Stimulated activated CD8-positive, alpha-beta memory T cell treated with anti-CD3 and anti-CD28 coated beads, Interleukin-2, amount 100 ng/mL, for 1 hour (primary cell): Measurements from ENCODE around the gene NDNF.

Source experiments
- DNase-seq, 2 donors: peaks; one replicate each; pipeline ENCODE4 v3.0.0-alpha.2; 2020; ENCODE audit warnings: low read depth in 2 of 2

NDNF gene

GRCh38 chr4:121072224-121073003 lies at the start of gene NDNF:
NDNF (minus strand) TSS chr4:121072535; CDS start chr4:121045837, 26,698 bp downstream.
- no peak for DNase-seq

GRCh38 chr4:121119715-121120114 lies 47.4 kb upstream of the NDNF start:
- no peak for DNase-seq

- DNase-seq, result no peak
These were observed 46.0 kb upstream of the NDNF start for GRCh38 chr4:121118344-121118743.

- DNase-seq, result no peak
These were observed 42.4 kb upstream of the NDNF start for GRCh38 chr4:121114756-121115155.

GRCh38 chr4:121112530-121112929 lies 40.2 kb upstream of the NDNF start:
- DNase-seq, result no peak

GRCh38 chr4:121108557-121108956 lies 36.2 kb upstream of the NDNF start:
- no peak for DNase-seq

- no peak for DNase-seq
These were observed 35.2 kb upstream of the NDNF start for GRCh38 chr4:121107507-121107906.

GRCh38 chr4:121100093-121100775 lies 27.9 kb upstream of the NDNF start:
- no peak for DNase-seq

- no peak for DNase-seq
These were observed 25.9 kb upstream of the NDNF start for GRCh38 chr4:121098266-121098665.

- DNase-seq, result no peak
These were observed 24.3 kb upstream of the NDNF start for GRCh38 chr4:121096629-121097028.

- DNase-seq, result no peak
These were observed 23.9 kb upstream of the NDNF start for GRCh38 chr4:121096191-121096590.

GRCh38 chr4:121094297-121094966 lies 22.1 kb upstream of the NDNF start:
- no peak for DNase-seq

GRCh38 chr4:121093261-121093660 lies 20.9 kb upstream of the NDNF start:
- no peak for DNase-seq

- DNase-seq, result no peak
These were observed 19.6 kb upstream of the NDNF start for GRCh38 chr4:121091941-121092340.

GRCh38 chr4:121088867-121089266 lies 16.5 kb upstream of the NDNF start:
- DNase-seq, result no peak

GRCh38 chr4:121079376-121079775 lies 7.0 kb upstream of the NDNF start:
- no peak for DNase-seq

- no peak for DNase-seq
These were observed 5.2 kb upstream of the NDNF start for GRCh38 chr4:121077496-121077895.

- no peak for DNase-seq
These were observed 4.1 kb upstream of the NDNF start for GRCh38 chr4:121076416-121076815.

- no peak for DNase-seq
These were observed 1.5 kb upstream of the NDNF start for GRCh38 chr4:121073672-121074381.

GRCh38 chr4:121073004-121073435 lies 685 bp upstream of the NDNF start:
- no peak for DNase-seq

- no peak for DNase-seq
These were observed 603 bp downstream of the NDNF start for GRCh38 chr4:121071640-121072223.
